Astrocyte of the cerebellum (primary cell): ENCODE results near the gene PEAK3.

Experiments used
- DNase-seq: peaks from one replicate; pipeline ENCODE4 v3.0.0-alpha.2; 2011; ENCODE audit warnings: low read depth
- H3K4me3 ChIP-seq: 2 replicates; pipeline ENCODE4 v1.5.1; 2011; ENCODE audit warnings: mild to moderate bottlenecking, low read depth, low read length, moderate library complexity
- CTCF ChIP-seq: IDR thresholded peaks from 2 replicates; pipeline ENCODE4 v1.5.1; 2012; ENCODE audit warnings: low read length, low read depth, moderate library complexity, mild to moderate bottlenecking; ENCODE audit errors: missing control alignments
- in situ Hi-C: cut with HindIII; loops from 2 replicates; pipeline ENCODE4 v1.10.0; 2017; ENCODE audit warnings: low sequenced_read_pairs

Gene PEAK3

DNA sequence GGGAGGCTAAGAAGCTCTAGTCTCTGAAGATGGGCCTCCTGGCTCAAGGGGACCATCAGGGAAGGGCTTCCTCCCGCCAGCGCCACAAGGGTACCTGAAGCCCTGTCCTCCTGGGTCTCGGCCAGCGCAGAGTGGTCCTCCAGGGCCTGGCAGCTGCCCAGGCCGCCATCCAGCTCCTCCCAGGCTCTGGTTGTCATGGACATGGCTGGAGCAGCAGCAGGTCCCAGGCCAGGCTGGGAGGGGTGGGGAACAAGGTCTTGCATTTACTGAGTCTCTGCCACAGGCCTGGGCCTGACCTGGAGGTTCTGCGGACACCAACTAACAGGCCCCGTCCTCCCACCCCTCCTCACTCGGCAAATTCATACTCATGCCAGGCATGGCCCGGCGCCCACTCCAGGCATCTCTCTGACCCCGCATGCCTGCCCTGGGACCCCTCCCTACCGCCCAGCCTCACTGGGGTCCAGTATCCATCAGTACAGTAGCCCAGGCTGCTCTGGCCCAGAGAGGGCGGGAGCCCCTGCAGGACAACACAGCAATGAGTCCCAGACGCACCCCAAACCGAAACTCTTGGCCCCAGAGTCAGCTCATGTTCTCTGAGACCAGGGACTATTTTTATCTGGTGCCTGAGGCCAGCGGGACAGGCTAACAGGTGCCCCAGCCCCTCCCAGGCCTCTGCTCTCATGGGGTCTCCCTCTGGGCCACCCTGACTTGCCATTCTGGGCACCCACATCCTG lies 26.7 kb downstream of the PEAK3 start:
- H3K4me3 ChIP-seq: no peak overlapping the region
- in situ Hi-C loops: no loop called here
- no peak for DNase-seq
- TF ChIP-seq CTCF: no peak

- peak; percentile 78 for TF ChIP-seq CTCF
- DNase-seq: no peak
- H3K4me3 ChIP-seq: no peak overlapping the region
- in situ Hi-C loops: no loop called here
Observed at GRCh38 chr19:2254064-2254872, 27.7 kb downstream of the PEAK3 start.

- no peak overlapping the region for H3K4me3 ChIP-seq
- DNase-seq: no peak
- TF ChIP-seq CTCF: no peak
- in situ Hi-C loops: no loop called here
Observed at GRCh38 chr19:2253106-2254063, 28.6 kb downstream of the PEAK3 start.

GRCh38 chr19:2252797-2253105 lies 29.2 kb downstream of the PEAK3 start:
- DNase-seq: no peak
- in situ Hi-C loops: no loop called here
- no peak for TF ChIP-seq CTCF
- no peak overlapping the region for H3K4me3 ChIP-seq

DNA sequence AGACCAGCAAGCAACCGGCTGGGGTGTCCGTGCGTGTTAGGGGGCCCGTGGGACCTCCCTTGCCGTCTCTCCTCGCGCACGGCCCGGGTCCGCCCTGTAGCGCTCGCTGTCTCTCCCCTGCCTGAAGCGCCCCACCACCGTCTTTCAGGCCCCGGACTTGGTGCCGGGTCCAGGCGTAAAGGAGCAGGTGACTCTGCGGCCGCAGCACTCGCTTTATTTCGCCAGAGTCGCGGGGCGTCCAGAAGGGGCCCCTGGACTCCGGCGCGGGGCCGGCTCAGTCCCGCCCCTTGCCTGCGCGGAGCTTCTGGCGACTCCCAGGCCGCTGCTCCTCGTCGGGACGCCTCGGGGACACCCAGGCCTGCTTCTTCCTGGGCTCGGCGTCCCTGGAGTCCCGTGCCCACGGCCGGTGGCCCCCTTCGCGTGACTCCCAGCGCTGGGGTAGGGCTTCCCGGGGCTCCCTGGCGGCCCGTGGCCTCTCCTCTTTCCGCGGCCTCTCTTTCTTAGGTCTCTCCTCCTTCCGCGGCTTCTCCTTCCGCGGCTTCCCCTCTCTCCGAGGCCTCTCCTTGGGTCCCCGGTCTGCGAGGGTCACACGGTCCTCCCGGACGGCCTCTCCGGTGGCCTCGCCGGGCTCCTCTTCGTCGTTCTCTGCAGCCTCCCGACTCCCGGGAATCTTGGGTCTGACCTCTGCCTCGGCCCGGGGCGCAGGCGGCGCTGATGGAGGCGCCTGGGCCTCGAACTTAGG lies 29.7 kb downstream of the PEAK3 start:
- in situ Hi-C loops: no loop called here
- no peak for DNase-seq
- H3K4me3 ChIP-seq: no peak overlapping the region
- TF ChIP-seq CTCF: no peak
